SKM-1 treated with dmso at 0.1 percent for 144 hours (cell line): Measurements from ENCODE around the gene MFSD6.

ENCODE experiments used
- DNase-seq: peaks from one replicate; lab custom pipeline; 2025; ENCODE audit not compliant: unreplicated experiment; lab: John Stamatoyannopoulos, UW

The MFSD6 gene

GRCh38 chr2:190435031-190435670 lies 27.0 kb downstream of the MFSD6 start:
- DNase-seq: peak; percentile 82

- DNase-seq: no peak
Measured at GRCh38 chr2:190436557-190436956, 28.4 kb downstream of the MFSD6 start.

GRCh38 chr2:190440113-190440512 lies 32.0 kb downstream of the MFSD6 start:
- DNase-seq: no peak

- no peak for DNase-seq
Measured at GRCh38 chr2:190441564-190441963, 33.4 kb downstream of the MFSD6 start.

- no peak for DNase-seq
Measured at GRCh38 chr2:190443055-190443454, 34.9 kb downstream of the MFSD6 start.

- no peak for DNase-seq
Measured at GRCh38 chr2:190443778-190444481, 35.8 kb downstream of the MFSD6 start.

GRCh38 chr2:190444976-190445375 lies 36.8 kb downstream of the MFSD6 start:
- no peak for DNase-seq

- DNase-seq: no peak
Measured at GRCh38 chr2:190446193-190446592, 38.0 kb downstream of the MFSD6 start.

GRCh38 chr2:190446750-190447516 lies 38.8 kb downstream of the MFSD6 start:
- no peak for DNase-seq

GRCh38 chr2:190447766-190448165 lies 39.6 kb downstream of the MFSD6 start:
- DNase-seq: no peak

- DNase-seq: no peak
Measured at GRCh38 chr2:190449925-190450324, 41.8 kb downstream of the MFSD6 start.

- no peak for DNase-seq
Measured at GRCh38 chr2:190450363-190450762, 42.2 kb downstream of the MFSD6 start.

- DNase-seq: no peak
Measured at GRCh38 chr2:190451561-190452176, 43.5 kb downstream of the MFSD6 start.

DNA sequence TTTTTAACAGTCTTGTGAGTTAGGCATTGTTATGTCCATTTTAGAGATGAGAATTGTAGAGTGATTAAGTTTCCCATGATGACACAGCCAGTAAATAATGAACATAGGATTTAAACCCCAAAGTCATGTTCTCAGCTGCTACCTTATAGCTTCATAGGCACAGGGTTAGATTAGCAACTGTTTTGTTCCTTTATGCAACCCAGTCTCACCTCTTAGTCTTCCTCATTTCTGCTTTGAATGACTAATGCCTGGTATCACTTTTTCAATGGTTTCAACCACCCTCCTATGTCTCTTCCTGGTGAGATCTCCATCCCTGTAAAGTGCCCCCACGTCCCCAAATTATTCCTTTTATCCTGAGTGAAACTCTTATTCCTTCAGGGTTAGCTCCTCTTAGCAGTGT lies 44.3 kb downstream of the MFSD6 start:
- no peak for DNase-seq

GRCh38 chr2:190454795-190455194 lies 46.6 kb downstream of the MFSD6 start:
- DNase-seq: no peak

GRCh38 chr2:190455358-190456095 lies 47.4 kb downstream of the MFSD6 start:
- no peak for DNase-seq

DNA sequence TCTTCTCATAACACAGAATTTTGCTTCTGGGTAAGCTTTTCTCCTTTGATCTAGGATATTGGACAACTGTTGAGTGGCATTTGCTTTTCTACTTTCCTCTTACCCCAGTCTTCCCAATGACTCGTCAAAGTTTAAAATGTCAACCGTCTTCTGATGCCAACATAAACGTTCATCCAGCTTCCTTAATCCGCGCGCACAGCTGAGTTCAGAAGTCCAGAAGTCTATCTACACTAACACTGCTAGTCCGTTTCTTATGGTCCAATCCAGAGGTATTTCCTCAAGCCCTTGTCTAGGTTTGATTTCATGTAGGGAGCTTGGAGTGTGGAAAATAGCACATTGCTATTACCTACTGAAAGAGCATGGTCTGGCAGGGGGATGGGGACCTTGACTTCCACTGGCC lies 48.7 kb downstream of the MFSD6 start:
- DNase-seq: no peak

- DNase-seq: no peak
Measured at GRCh38 chr2:190457256-190457655, 49.1 kb downstream of the MFSD6 start.

- no peak for DNase-seq
Measured at GRCh38 chr2:190458352-190459107, 50.4 kb downstream of the MFSD6 start.

GRCh38 chr2:190459881-190460280 lies 51.7 kb downstream of the MFSD6 start:
- DNase-seq: no peak
